Airway epithelial cell (primary cell): ENCODE data around the gene TAL1. TPM values are rescaled to one million over a fixed set of nuclear protein-coding genes. Genes with fewer than 3 reads are reported as not detected.

Experiments used
- total RNA-seq: library from RNA; depleted of rRNA; stranded (reverse); fragments of >200 nt; gene quantifications from 2 replicates; pipeline ENCODE4 v1.2.3, GENCODE V29; 2015

The TAL1 gene
- total RNA-seq: not detected in 2 replicates

DNA sequence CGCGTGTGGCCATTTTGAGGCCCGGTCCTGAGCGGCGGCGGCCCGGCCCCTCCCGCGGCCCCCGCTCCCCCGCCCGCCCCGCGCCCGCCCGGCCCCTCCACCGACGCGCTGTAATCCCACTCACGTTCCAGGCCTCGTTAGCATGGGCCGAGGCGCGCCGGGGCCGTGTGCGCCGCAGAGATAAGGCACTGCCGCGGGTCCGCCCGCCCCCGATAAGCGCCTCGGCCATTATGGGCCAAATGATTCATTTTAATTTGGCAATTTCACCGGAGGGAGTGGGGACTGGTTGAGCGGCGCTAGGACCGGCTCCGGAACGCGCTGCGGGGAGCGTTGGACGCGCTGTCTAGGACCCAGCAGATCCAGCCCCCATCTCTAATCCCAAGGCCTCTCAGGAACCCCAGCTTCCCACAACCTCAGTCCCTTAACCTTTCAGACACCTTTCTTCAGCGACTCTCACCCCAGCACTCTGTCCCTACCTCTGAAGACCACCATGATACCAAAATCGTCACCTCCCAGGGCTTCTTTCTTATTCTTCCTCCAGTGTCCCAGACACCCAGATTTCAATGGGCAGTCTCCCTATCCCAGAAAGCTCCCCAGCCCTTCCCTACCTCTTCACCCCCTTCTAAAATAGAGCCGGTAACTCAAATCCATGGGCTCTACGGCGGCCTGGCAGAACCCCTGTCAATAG is at the start of gene TAL1:
TAL1 (minus strand) TSS at position 39 of the 688 bp plus-strand sequence. CDS start 6,337 bp downstream, outside the sequence.

DNA sequence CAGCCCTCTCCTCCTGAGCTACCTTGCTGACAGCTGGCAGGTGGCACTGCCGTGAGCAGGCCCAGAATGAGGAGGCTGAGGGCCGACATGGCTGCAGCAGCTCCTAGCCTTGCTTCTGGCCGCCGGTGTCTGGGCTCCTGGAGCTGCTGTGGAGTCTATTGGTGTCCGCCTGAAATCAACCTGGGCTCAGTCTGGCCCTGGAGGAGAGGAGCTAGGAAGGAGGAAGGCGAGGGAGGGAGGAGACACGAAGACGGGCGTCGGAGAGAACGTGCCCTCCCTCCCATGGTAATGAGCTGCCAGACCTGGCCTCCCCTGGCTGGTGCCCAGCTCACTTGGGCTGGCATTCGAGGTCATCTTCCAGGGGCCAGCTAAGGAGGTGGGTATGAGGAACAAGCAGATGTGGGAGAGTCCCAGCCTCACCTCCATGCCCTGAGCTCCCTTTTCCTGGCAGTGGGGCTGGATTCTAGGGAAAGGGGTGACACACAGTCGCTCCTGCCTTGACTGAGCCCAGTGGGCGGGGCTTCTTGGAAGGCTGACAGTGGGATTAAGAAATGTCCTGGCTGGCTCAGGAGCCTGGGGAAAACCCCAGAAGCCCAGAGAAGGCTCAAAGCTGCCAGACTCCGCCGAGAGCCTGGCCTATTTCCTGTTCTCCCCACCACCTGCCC is 42.0 kb downstream of the TAL1 start, which contains the start of gene PDZK1IP1:
PDZK1IP1 (minus strand) TSS at position 193 of the 665 bp plus-strand sequence; CDS start at position 89, 104 bp downstream.

Other genes with a start within 250 kb of the TAL1 start
- gene CYP4X1, start 208.6 kb downstream of the TAL1 start, total RNA-seq: 0.51 and 0.56 TPM in 2 replicates
- not detected in 2 replicates for gene CYP4Z1, start 165.0 kb downstream of the TAL1 start, total RNA-seq
- gene CYP4A22, start 94.8 kb downstream of the TAL1 start, total RNA-seq: not detected in 2 replicates
- 2.5 TPM in 1 of 2 replicates, not detected in the other for gene PDZK1IP1, start 42.2 kb downstream of the TAL1 start, total RNA-seq
- 5.4 and 8.7 TPM in 2 replicates for gene STIL, start 81.9 kb upstream of the TAL1 start, total RNA-seq
- gene CMPK1, start 101.6 kb upstream of the TAL1 start, total RNA-seq: 61.3 and 76.2 TPM in 2 replicates
- gene FOXE3, start 184.1 kb upstream of the TAL1 start, total RNA-seq: not detected in 2 replicates
- gene FOXD2, start 205.8 kb upstream of the TAL1 start, total RNA-seq: 0.05 and 0.14 TPM in 2 replicates